Uterus (tissue), 4 donors: ENCODE data around the gene GSK3B. TPM values are rescaled to one million over a fixed set of nuclear protein-coding genes. Genes with fewer than 3 reads are reported as not detected.
"Not testable (repeated sequence)": the region's sequence is repeated elsewhere in the genome, so short reads cannot be mapped to it uniquely, and the experiment has no call there.

Experiments
- DNase-seq, 2 donors: peaks; one replicate each; pipeline ENCODE4 v3.0.0-alpha.2; 2019 to 2020
- H3K27ac ChIP-seq, 2 donors: fragments of 200-600 bp; sonication (generic); 1 replicate in 1 of 2; 2 replicates in 1 of 2; pipeline ENCODE4 v1.5.1; 2016 to 2018
- H3K27me3 ChIP-seq, 2 donors: fragments of 200-600 bp; sonication (generic); one replicate each; pipeline ENCODE4 v1.5.1; 2018 to 2019; ENCODE audit warnings: control low read depth in 1 of 2
- H3K36me3 ChIP-seq, 2 donors: fragments of 200-600 bp; sonication (generic); one replicate each; pipeline ENCODE4 v1.5.1; 2019; ENCODE audit warnings: control low read depth in 1 of 2
- H3K4me1 ChIP-seq, 2 donors: fragments of 200-600 bp; sonication (generic); one replicate each; pipeline ENCODE4 v1.5.1; 2018 to 2019; ENCODE audit warnings: control low read depth in 1 of 2
- H3K4me3 ChIP-seq, 2 donors: fragments of 200-600 bp; sonication (generic); 1 replicate in 1 of 2; 2 replicates in 1 of 2; pipeline ENCODE4 v1.5.1; 2018 to 2019; ENCODE audit warnings: mild to moderate bottlenecking in 1 of 2
- H3K9me3 ChIP-seq, 2 donors: fragments of 200-600 bp; sonication (generic); one replicate each; pipeline ENCODE4 v1.5.1; 2019; ENCODE audit warnings: control low read depth in 1 of 2
- CTCF ChIP-seq, 4 experiments: fragments of 200-600 bp in 2 of 4; fragments of 450-650 bp in 2 of 4; sonication (generic) in 2 of 4; IDR thresholded peaks; one replicate each; pipeline ENCODE4 v1.5.1; 2016 to 2019; ENCODE audit warnings: antibody characterized with exemption in 4 of 4, mild to moderate bottlenecking in 2 of 4, moderate library complexity in 1 of 4
- POLR2A ChIP-seq, 2 donors: fragments of 450-650 bp; IDR thresholded peaks; one replicate each; pipeline ENCODE4 v1.6.1; 2016; ENCODE audit warnings: antibody characterized with exemption in 2 of 2, mild to moderate bottlenecking in 1 of 2, moderate library complexity in 1 of 2
- intact Hi-C: fragments of 100-400 bp; cut with DNase I; formaldehyde crosslinking; loops from one replicate; pipeline ENCODE4 v1.15.1; 2023; ENCODE audit warnings: low total_unique reads
- total RNA-seq, 4 donors: library from RNA; depleted of rRNA in 3 of 4; stranded (reverse); fragments of >200 nt in 3 of 4; gene quantifications; one replicate each; pipeline versions ENCODE4 v1.1.0 to v1.2.4, GENCODE V29; 2014 to 2023
- donor health status: DM: yes; HTN: yes; CAD: no.

GSK3B gene
- total RNA-seq, 4 donors from 2014 or later, result 13.5 to 53.8 (median 31.3) TPM

GRCh38 chr3:120052225-120052624 is 42.0 kb downstream of the GSK3B start:
- peaks cover 7 to 12% of the 10 kb centered on the region in 2 donors for H3K4me1 ChIP-seq
- TF ChIP-seq CTCF (IDR thresholded peaks at IDR 0.05), result no peak
- no peak for TF ChIP-seq POLR2A (IDR thresholded peaks at IDR 0.05)
- no peak overlapping the region for H3K4me3 ChIP-seq
- no peaks in the 10 kb centered on the region for H3K27me3 ChIP-seq
- H3K27ac ChIP-seq, result no peak overlapping the region
- H3K9me3 ChIP-seq, result no peaks in the 10 kb centered on the region
- DNase-seq, result no peak
- H3K36me3 ChIP-seq, result no peaks in the 10 kb centered on the region
- intact Hi-C loops, result no loop called here

- H3K27ac ChIP-seq, DNase-seq, H3K9me3 ChIP-seq, H3K36me3 ChIP-seq, intact Hi-C loops, H3K27me3 ChIP-seq, H3K4me3 ChIP-seq: not testable (repeated sequence)
- H3K4me1 ChIP-seq, result peaks cover 7 to 12% of the 10 kb centered on the region in 2 donors
Measured at GRCh38 chr3:120051570-120051969, 42.7 kb downstream of the GSK3B start.

- H3K36me3 ChIP-seq, result no peaks in the 10 kb centered on the region
- no peak for DNase-seq
- peaks cover 7 to 12% of the 10 kb centered on the region in 2 donors for H3K4me1 ChIP-seq
- H3K27me3 ChIP-seq, result no peaks in the 10 kb centered on the region
- H3K4me3 ChIP-seq, result no peak overlapping the region
- H3K9me3 ChIP-seq, result no peaks in the 10 kb centered on the region
- no peak overlapping the region for H3K27ac ChIP-seq
- TF ChIP-seq POLR2A (IDR thresholded peaks at IDR 0.05) (no peak), CTCF (IDR thresholded peaks at IDR 0.05) (no peak)
- intact Hi-C loops, result no loop called here
Measured at GRCh38 chr3:120049881-120050539, 44.2 kb downstream of the GSK3B start.

- no peaks in the 10 kb centered on the region for H3K27me3 ChIP-seq
- no peak overlapping the region for H3K4me3 ChIP-seq
- no peak overlapping the region for H3K27ac ChIP-seq
- peaks cover 7 to 12% of the 10 kb centered on the region in 2 donors for H3K4me1 ChIP-seq
- intact Hi-C loops, result no loop called here
- DNase-seq, result no peak
- no peak for TF ChIP-seq CTCF (IDR thresholded peaks at IDR 0.05)
- no peak for TF ChIP-seq POLR2A (IDR thresholded peaks at IDR 0.05)
- no peaks in the 10 kb centered on the region for H3K9me3 ChIP-seq
- no peaks in the 10 kb centered on the region for H3K36me3 ChIP-seq
Measured at GRCh38 chr3:120049072-120049471, 45.2 kb downstream of the GSK3B start.

- TF ChIP-seq POLR2A (IDR thresholded peaks at IDR 0.05), result no peak
- TF ChIP-seq CTCF (IDR thresholded peaks at IDR 0.05), result no peak
- no peaks in the 10 kb centered on the region for H3K9me3 ChIP-seq
- peaks cover 7 to 12% of the 10 kb centered on the region in 2 donors for H3K4me1 ChIP-seq
- no peak for DNase-seq
- H3K27ac ChIP-seq, result no peak overlapping the region
- no peak overlapping the region for H3K4me3 ChIP-seq
- intact Hi-C loops, result no loop called here
- H3K27me3 ChIP-seq, result no peaks in the 10 kb centered on the region
- H3K36me3 ChIP-seq, result no peaks in the 10 kb centered on the region
Measured at GRCh38 chr3:120048355-120049041, 45.7 kb downstream of the GSK3B start.
